Suprapubic skin (tissue), 4 donors: ENCODE measurements around the gene DLG1. TPM values are rescaled to one million over a fixed set of nuclear protein-coding genes. Genes with fewer than 3 reads are reported as not detected.

Experiments used
- DNase-seq, 2 donors: peaks; one replicate each; pipeline ENCODE4 v3.0.0-alpha.2; 2019; ENCODE audit warnings: low spot score in 2 of 2
- H3K27ac ChIP-seq: fragments of 200-600 bp; sonication (generic); one replicate; pipeline ENCODE4 v1.5.1; 2019
- H3K27me3 ChIP-seq: fragments of 200-600 bp; sonication (generic); one replicate; pipeline ENCODE4 v1.5.1; 2019
- H3K36me3 ChIP-seq: fragments of 200-600 bp; sonication (generic); one replicate; pipeline ENCODE4 v1.5.1; 2019
- H3K4me1 ChIP-seq: fragments of 200-600 bp; sonication (generic); one replicate; pipeline ENCODE4 v1.5.1; 2019
- H3K4me3 ChIP-seq: fragments of 200-600 bp; sonication (generic); one replicate; pipeline ENCODE4 v1.5.1; 2019; ENCODE audit warnings: mild to moderate bottlenecking
- H3K9me3 ChIP-seq: fragments of 200-600 bp; sonication (generic); one replicate; pipeline ENCODE4 v1.5.1; 2019
- EP300 ChIP-seq: sonication (generic); formaldehyde crosslinking; IDR thresholded peaks from one replicate; pipeline ENCODE4 v1.6.1; 2017; ENCODE audit warnings: antibody characterized with exemption
- POLR2A ChIP-seq, 2 donors: fragments of 450-650 bp; IDR thresholded peaks; one replicate each; pipeline ENCODE4 v1.6.1; 2017; ENCODE audit warnings: antibody characterized with exemption in 2 of 2, mild to moderate bottlenecking in 2 of 2, moderate library complexity in 2 of 2
- POLR2AphosphoS5 ChIP-seq, 3 donors: sonication (generic); formaldehyde crosslinking; IDR thresholded peaks; one replicate each; pipeline ENCODE4 v1.6.1; 2017; ENCODE audit warnings: antibody characterized with exemption in 3 of 3
- WGBS: methylation state at CpG from one replicate; pipeline ENCODE4 v1.1.5; 2018; 5-methylcytosine and 5-hydroxymethylcytosine counted together
- total RNA-seq, 4 donors: library from RNA; depleted of rRNA; stranded (reverse); fragments of >200 nt; gene quantifications; one replicate each; pipeline ENCODE4 v1.1.0, GENCODE V29; 2016
- TF ChIP-seq, protein P1 (sequence below), 2 donors: fragments of 200-600 bp in 1 of 2; fragments of 450-650 bp in 1 of 2; sonication (generic) in 1 of 2; IDR thresholded peaks; one replicate each; pipeline ENCODE4 v1.5.1; 2016 to 2019; ENCODE audit warnings: antibody characterized with exemption in 2 of 2, mild to moderate bottlenecking in 1 of 2, moderate library complexity in 1 of 2

The DLG1 gene
- total RNA-seq, 4 donors from 2014 or later = 86.2 to 140 (median 103) TPM

DNA sequence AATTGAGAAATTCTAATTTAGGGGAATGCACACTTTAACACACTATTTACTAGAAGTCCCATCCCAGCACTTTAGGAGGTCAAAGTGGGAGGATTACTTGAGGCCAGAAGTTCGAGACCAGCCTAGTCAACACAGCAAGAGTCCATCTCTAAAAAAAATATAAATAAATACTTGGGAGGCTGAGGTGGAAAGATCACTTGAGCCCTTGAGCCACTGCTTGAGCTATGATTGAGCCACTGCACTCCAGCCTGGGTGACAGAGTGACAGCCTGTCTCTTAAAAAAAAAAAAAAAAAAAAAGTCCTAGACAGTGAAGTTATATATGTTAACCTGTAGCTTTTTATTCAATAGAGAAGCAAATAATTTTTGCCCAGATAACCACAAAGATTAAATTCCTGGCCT, 69.2 kb downstream of the DLG1 start:
- TF ChIP-seq, protein P1, sequence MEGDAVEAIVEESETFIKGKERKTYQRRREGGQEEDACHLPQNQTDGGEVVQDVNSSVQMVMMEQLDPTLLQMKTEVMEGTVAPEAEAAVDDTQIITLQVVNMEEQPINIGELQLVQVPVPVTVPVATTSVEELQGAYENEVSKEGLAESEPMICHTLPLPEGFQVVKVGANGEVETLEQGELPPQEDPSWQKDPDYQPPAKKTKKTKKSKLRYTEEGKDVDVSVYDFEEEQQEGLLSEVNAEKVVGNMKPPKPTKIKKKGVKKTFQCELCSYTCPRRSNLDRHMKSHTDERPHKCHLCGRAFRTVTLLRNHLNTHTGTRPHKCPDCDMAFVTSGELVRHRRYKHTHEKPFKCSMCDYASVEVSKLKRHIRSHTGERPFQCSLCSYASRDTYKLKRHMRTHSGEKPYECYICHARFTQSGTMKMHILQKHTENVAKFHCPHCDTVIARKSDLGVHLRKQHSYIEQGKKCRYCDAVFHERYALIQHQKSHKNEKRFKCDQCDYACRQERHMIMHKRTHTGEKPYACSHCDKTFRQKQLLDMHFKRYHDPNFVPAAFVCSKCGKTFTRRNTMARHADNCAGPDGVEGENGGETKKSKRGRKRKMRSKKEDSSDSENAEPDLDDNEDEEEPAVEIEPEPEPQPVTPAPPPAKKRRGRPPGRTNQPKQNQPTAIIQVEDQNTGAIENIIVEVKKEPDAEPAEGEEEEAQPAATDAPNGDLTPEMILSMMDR (IDR thresholded peaks at IDR 0.05) = no peak
- TF ChIP-seq POLR2A (IDR thresholded peaks at IDR 0.05) = no peak
- TF ChIP-seq EP300 = no peak
- TF ChIP-seq POLR2AphosphoS5 (IDR thresholded peaks at IDR 0.05) = no peak

DNA sequence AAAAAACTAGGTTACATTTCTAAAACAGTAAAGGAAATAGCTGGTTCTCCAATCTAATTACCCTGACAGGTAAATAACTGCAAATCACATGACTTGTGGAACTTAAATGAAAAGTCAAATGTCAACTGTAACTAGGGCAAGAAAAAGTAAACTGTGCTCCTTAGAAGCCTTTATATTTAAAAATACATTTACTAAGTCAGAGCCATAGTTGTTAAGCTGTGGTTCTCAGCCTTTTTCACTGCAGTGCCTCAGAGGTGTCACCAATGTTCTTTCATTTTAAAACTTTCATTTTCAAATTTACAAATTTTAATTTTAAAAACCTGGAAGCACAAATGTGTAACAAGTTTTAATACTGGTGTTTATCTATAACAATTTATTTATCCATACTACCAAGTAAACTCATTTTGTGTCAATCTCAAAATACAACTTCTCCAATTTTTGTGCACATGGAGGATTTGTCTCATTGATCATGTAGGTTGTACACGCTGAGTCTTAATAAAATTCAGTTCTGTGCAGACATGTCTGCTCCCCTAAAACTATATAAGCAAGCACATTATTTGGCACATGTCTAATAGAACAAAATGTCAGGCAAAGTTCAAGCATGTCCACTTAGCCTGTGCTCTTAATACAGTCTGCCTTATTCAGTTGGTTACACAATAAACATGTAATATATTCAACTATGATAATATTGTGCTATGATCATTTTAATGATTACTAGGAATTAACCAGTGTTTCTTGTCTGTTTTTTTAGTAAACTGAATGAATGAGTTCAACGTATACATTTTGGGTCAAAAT, 70.4 kb downstream of the DLG1 start:
- peaks cover 4% of the 10 kb centered on the region for H3K4me1 ChIP-seq
- WGBS = 81% methylated on average over 2 of the region's 2 CpGs
- no peak for TF ChIP-seq POLR2A (IDR thresholded peaks at IDR 0.05)
- no peak for TF ChIP-seq POLR2AphosphoS5 (IDR thresholded peaks at IDR 0.05)
- TF ChIP-seq EP300 = no peak
- TF ChIP-seq, protein P1 (IDR thresholded peaks at IDR 0.05) = no peak
- H3K36me3 ChIP-seq = no peaks in the 10 kb centered on the region
- no peak for DNase-seq
- no peak overlapping the region for H3K27ac ChIP-seq
- H3K27me3 ChIP-seq = no peaks in the 10 kb centered on the region
- H3K4me3 ChIP-seq = no peak overlapping the region
- no peaks in the 10 kb centered on the region for H3K9me3 ChIP-seq

More for the DNA sequence above, 69.2 kb downstream of the DLG1 start:
- no peak for DNase-seq
- Histone ChIP-seq H3K4me1 (peaks cover 4% of the 10 kb centered on the region), H3K27ac (no peak overlapping the region), H3K4me3 (no peak overlapping the region), H3K9me3 (no peaks in the 10 kb centered on the region), H3K36me3 (no peaks in the 10 kb centered on the region), H3K27me3 (no peaks in the 10 kb centered on the region)
- WGBS = 100% methylated on average over 1 of the region's 1 CpG

DNA sequence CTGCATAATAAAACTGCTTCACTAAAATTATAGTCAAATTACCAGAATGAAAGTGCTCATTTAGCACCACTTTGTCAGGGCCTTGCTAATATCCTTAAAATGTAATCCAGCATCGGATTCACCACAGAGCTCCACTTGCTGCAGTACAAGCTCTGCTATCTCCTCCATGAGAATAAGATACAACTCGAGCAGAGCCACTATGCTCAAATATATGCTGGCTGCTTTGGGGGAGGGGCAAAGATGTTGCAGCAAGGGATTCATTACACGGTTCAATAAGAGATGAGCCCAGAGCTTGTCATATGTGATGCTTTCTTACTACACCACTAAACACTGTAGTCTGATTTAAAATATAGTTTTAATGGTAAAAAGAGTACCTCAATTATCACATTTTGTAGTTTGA, 72.2 kb downstream of the DLG1 start:
- no peak for DNase-seq

DNA sequence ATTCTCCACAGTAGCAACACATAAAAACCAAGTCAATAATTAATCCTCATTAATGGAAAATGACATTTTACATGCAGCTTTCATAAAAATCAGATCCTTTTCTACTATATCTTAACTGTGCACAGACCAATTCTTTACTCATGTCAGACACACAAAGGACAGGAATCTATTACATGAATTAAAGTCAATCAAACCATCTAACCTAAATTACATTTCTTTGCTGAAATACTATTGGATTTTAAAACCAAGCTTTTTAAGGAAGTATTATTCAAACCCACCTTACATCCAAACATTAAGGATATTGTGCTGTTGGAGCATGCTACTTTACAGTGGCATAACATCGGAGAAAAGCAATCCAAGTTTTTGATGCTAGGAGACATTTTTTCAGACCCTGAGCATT, 72.8 kb downstream of the DLG1 start:
- no peak for DNase-seq
- Histone ChIP-seq H3K4me3 (no peak overlapping the region), H3K27me3 (no peaks in the 10 kb centered on the region), H3K27ac (no peak overlapping the region), H3K36me3 (no peaks in the 10 kb centered on the region), H3K9me3 (no peaks in the 10 kb centered on the region), H3K4me1 (peaks cover 11% of the 10 kb centered on the region)
- WGBS = 67% methylated on average over 1 of the region's 1 CpG
- no peak for TF ChIP-seq EP300
- TF ChIP-seq, protein P1 (IDR thresholded peaks at IDR 0.05) = no peak
- no peak for TF ChIP-seq POLR2A (IDR thresholded peaks at IDR 0.05)
- TF ChIP-seq POLR2AphosphoS5 (IDR thresholded peaks at IDR 0.05) = no peak

More for the DNA sequence above, 72.2 kb downstream of the DLG1 start:
- no peaks in the 10 kb centered on the region for H3K27me3 ChIP-seq
- H3K4me3 ChIP-seq = no peak overlapping the region
- peaks cover 11% of the 10 kb centered on the region for H3K4me1 ChIP-seq
- H3K27ac ChIP-seq = no peak overlapping the region
- TF ChIP-seq, protein P1 (IDR thresholded peaks at IDR 0.05) = no peak
- TF ChIP-seq POLR2A (IDR thresholded peaks at IDR 0.05) (no peak), EP300 (no peak), POLR2AphosphoS5 (IDR thresholded peaks at IDR 0.05) (no peak)
- no peaks in the 10 kb centered on the region for H3K9me3 ChIP-seq
- WGBS = 64% methylated on average over 3 of the region's 3 CpGs
- H3K36me3 ChIP-seq = no peaks in the 10 kb centered on the region

DNA sequence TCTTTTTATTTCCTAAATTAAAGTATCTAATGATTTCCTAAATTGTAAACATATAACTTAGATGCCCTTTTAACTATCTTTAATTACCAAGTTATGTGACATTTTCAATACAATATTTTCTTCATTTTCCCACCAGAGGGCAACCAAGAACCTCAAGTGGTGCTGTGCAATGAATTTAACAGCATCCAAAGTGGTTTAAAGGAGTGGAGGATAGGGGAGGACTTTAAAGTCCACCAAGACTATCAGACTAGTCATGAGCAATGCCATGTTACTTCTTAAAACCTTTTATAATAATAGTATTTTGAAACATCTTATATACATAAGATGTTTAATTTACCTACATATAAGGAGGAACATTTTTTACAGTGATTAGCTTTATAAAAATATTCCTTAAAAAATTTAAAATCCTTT, 74.4 kb downstream of the DLG1 start:
- H3K9me3 ChIP-seq = no peaks in the 10 kb centered on the region
- H3K27me3 ChIP-seq = no peaks in the 10 kb centered on the region
- H3K27ac ChIP-seq = no peak overlapping the region
- peaks cover 11% of the 10 kb centered on the region for H3K4me1 ChIP-seq
- no peak for DNase-seq
- no peaks in the 10 kb centered on the region for H3K36me3 ChIP-seq
- no peak for TF ChIP-seq EP300
- TF ChIP-seq, protein P1 (IDR thresholded peaks at IDR 0.05) = no peak
- TF ChIP-seq POLR2A (IDR thresholded peaks at IDR 0.05) = no peak
- TF ChIP-seq POLR2AphosphoS5 (IDR thresholded peaks at IDR 0.05) = no peak
- no peak overlapping the region for H3K4me3 ChIP-seq
